NCI-H446 treated with DMSO at 0.1 percent for 48 hours (cell line): ENCODE measurements around the gene SLC6A5.
A peak's percentile ranks its signal among the peaks of the same experiment; 100 is the strongest.

Experiments
- DNase-seq: peaks from one replicate; lab custom pipeline; 2025; lab: John Stamatoyannopoulos, UW

SLC6A5 gene

DNA sequence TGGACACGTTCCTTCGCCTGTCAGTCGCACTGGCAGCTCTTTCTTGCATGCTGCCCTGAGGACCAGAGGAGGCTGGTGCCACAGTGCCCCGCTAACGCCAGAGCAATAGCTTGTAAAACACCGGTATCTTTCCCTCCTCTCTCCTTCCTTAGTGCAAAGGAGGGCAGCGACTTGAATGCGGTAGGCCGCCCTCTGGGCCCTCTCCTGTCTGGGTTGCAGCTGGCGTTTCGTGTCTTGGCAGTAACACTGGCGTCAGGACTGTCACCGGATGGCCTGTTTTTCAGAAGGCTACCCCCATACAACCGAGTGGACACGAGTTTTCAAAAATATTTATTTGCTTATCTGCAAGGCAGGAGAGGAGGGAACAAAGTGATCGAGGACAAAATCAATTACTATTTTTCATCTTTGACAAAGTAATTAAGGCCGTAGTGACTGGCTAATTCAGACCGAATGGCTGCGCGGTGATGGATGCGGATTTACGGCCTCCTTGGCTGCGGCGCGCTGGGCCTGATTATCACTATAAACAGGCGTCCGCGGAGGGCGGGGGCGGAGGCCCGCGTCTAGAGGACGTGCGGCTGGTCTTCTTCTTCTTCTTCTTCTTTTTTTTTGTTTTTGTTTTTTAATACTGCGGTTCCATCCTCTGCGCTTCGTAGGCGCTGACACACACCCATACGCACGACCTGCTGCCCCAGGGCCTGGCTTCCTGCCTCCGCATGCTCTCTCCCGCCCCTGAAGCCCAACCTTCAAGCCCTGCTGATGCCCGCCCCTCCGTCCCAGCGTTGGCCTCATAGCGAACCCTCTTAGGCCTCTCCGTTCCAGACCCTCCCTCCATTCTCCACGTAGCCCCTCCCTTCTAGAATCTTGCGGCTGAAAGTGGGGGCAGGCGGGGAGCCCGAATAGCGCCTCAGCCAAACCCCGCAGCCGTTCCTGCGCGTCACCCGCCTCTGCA is 2.9 kb upstream of the SLC6A5 start:
- DNase-seq = no peak

DNA sequence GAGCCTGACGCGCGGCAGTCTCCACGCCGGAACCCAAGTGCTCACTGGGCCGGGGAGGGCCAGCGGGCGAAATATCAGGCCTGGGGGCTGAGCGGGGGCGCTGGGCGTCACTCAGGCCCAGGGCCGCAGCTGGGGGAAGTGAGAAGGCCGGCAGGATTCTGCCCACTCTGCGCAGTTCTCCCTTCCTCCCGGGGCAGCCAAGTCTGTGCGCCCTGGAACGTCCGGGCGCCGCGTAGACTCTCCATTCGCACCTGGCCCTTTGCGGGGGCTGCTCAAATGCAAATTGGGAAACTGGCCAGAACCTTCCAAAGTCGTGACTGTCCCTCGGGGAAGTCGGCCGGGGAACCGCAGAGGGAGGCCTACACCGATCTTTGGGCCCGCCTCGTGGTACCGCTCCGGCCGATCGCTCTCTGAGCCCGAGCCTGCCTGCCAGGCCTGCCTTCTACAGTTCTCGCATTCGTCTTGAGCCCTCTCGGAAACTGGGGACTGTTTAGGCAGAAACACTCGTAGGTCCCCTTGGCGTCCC is 2.2 kb upstream of the SLC6A5 start:
- DNase-seq = no peak

DNA sequence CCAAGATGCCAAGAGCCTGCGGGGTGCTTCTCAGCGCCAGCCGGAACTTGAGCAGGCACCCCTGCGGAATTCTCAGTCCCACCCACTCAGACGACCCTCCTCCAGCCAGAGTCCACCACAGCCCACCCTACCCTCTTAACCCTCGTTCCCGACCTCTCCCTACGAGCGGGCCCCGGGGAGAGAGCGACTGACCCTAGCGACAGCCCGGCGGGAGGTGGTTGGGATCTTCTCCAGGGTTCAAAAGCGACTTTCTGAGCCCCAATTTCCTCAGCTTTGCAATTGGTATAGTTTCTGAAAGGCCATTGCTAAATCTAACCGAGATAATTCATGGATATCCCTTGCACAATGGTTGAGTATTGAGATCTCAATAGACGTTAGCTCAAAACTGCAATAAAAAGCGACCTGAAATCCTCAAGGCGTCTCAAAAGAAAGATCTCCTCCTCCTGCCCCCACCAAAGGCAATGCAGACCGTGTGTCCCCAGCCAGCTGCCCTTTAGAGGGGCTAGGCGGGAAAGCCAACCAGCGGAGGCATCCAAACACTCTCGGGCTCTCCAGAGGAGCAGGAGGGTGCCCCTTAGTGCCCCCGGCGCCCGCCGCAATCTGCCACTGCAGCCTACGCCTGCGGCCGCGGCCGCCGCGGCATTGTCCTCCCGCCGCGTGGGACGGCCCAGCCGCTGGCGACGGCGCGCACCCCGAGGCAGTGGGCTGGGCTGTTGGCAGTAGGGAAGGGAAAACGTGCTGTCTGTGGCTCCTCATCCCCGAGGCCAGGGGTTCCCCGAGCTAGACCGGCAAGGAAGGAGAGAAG is 1.5 kb upstream of the SLC6A5 start:
- DNase-seq = no peak

DNA sequence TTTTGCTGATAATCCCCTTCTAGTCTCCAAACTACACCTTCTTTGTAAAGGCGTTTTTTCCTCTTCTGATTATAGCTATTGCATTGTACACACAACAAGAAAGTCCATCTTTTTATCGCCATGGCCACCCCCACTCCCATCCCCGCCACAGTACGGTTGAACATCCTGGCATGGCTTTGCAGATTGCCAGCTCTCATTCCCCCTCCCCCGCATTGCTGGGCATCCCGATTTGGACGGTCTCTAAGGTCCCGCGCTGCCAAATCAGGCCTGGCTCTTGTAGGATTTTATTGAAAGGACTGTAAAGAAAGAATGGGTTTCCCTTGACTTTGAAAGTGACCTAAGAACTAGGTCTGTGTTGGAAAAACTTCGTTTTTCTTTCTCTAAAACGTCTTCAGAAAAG is 916 bp upstream of the SLC6A5 start:
- no peak for DNase-seq

DNA sequence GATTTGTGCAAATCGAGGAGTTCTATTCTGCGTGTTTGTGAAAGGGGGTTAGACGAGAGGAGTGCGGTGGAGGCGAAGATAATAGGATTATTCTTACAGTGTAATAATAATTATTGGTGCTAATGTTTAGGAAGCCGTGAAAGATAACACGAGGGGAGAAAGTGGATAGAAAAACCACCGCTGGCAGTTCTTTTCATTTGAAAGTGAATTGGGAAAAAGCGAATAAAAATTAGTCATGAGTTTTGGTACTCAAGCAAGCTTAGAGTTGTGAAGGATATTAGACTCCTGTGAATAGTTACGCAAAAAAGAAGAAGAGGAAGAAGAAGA is 575 bp downstream of the SLC6A5 start:
- DNase-seq = no peak

DNA sequence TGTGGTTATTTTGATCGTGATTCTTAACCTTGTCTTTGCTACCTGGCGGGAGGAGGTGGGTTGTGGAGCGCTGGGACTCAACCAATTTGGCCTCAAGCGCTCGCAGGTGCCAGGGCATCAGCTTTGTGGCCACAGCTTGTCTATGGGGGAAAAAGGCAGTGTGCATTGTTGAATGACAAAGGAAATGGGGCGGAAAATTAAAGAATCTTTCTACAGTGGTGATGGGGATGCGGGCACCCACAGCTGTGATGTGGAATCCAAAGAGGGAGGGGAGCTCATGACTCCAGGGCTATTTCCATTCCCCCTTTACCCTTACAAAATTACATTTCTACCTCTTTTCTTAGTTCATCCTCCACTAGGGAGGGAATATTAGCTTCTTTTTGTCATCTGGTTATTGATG is 1.1 kb downstream of the SLC6A5 start:
- no peak for DNase-seq

DNA sequence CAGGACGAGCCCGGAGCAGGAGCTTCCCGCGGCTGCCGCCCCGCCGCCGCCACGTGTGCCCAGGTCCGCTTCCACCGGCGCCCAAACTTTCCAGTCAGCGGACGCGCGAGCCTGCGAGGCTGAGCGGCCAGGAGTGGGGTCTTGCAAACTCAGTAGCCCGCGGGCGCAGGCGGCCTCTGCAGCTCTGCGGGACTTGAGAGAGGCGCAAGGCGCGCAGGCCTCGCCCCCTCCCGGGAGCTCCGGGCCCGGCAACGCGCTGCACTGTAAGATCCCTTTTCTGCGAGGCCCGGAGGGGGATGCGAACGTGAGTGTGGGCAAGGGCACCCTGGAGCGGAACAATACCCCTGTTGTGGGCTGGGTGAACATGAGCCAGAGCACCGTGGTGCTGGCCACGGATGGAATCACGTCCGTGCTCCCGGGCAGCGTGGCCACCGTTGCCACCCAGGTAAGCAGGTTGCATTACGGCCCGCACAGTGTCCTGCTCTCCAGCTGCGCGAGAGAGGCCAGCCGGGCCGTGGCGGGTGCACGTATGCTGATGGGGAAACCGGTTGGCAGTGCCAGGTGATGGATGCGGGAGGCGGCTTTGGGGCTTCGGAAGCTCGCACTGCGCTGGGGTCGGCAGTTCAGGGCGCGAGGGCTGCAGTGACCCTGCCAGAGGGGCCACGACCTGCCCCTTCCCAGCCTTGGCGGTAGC is 2.0 kb downstream of the SLC6A5 start:
- no peak for DNase-seq

DNA sequence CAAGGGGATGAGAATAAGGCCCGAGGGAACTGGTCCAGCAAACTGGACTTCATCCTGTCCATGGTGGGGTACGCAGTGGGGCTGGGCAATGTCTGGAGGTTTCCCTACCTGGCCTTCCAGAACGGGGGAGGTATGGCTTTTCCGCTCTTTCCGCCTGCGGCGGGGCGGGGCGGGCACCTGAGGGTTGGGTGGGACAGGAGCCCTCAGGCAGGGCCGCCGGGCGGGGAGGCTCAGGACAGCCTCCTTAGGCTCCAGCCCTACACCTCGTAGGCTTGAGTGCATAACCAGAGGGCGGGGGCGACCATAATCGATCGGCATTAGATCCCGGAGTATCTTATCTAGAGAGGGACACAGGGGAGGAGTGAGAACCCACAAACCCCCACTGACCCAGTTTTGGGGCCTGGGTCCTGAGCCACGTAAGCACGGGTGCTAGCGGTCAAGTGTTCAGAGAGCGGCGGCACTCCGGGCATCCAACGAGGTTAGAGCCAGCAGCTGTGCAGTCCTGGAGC is 4.9 kb downstream of the SLC6A5 start:
- no peak for DNase-seq

DNA sequence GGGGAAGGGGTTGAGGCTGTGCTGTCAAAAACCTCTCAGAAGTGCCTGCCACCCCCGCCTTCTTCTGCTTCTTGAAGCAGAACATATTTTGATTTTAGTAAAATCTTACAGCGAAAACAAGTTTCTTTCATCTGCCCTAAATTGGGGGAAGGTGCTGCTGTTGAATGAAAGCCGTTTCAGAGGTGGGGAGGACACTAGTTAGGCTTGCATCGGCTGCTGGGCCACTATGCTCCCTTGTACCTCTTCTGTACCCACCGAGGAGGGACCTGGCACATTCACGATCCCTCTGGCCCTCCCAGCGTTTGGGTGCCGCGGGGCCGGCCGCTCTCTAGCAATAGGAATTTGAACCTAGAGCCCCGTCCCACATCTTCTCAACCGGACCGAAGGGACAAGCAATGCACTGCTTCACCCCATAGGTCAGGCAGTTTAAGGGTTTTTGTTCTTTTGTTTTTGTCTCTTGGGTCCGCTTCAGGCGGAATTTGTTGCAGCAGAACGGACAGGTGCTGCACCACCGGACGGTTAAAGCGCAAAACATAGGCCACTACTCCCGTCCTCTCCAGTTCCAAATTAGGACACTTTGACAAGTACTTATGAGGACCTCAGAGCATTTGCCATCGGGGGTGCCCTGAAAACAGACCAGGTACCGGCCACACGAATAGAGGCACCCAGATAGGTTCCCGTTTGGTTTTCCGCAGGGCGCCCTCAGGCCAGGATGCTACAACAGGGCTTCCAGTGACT is 5.6 kb downstream of the SLC6A5 start:
- DNase-seq = no peak

DNA sequence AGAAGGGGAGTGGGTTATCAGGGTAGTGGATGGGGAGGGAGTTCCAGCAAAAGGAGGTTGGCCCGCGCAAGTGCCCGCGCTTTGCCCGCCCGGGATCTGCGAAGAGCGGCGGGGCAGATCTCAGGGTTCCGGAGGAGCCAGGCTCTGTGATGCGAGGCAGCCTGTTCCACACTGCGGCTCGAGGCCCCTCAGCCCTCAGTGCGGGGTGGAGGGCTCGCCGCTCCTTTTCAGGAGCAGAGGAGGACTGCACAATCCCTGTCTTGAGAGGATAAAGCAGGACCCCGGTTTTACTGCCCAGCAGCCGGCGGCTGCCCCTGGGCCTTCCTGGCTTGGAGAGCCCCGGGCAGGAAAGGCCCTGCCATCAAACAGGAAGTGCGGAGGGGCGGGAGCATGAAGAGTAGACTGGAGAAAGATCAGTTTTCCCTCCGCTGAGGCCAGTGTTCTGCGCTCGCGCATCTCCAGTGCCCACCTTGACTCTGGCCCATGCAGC is 6.2 kb downstream of the SLC6A5 start:
- DNase-seq = no peak

DNA sequence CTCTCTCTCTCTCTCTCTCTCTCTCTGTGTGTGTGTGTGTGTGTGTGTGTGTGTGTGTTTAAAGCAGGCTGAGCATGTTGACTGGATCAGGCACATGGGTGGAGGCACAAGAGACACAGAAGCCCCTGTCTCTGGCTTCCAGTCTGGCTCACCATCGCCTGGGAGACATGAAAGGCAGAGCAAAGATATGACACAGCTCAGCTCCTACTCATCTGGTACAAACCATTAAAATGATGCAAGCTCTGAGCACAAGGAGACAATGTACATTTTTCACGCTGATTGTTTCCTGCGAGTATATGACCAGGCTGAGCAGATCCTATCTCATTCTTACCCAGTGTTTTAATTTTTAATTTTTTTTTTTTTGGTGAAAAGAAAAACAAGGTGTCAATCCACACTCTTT is 9.5 kb downstream of the SLC6A5 start:
- DNase-seq = no peak

DNA sequence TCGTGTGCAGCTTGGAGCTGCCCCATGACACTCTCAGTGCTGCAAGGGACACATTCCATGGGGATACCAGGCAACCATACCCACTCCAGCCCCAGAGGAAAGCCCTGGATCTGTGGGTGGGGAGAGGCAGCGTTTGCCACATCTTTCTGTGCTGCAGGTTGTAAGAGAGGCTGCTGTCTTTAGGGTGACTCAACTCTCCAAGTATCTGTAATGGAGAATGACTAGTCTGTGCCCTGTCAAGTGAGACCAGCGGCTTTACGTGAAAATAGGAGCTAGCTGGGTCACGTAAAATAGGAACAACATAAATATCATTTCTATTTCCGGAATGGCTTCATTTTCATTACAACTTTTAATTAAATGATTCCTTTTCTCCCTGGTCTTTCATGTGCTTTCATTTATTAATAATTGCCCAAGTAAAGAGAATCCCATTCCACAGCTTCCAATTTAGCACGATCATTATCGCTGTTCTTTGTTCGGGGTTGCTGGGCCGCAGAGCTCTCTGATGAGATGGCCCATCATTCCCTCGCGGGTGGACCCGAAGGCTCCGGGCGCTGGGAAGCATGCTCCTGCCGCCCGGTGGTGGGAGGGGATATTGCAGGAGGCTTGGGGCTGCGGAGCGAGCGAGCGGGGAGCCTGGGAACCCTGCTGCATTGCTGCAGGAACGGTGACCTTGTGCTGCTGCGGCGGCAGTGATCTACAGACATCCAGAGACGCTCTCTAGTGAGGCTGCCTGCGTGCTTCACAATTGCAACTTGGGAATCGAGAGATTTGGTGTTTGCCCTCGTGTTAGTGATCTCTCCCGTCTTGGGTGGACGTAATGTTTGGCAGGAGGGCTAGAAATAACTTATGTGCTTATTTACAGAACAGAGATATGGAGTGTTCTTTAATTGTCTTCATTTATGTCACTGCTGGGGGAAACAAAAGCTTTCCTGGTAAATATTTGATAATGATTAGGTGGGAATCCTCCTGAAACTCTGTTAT is 10.6 kb downstream of the SLC6A5 start:
- DNase-seq = peak; percentile 52

DNA sequence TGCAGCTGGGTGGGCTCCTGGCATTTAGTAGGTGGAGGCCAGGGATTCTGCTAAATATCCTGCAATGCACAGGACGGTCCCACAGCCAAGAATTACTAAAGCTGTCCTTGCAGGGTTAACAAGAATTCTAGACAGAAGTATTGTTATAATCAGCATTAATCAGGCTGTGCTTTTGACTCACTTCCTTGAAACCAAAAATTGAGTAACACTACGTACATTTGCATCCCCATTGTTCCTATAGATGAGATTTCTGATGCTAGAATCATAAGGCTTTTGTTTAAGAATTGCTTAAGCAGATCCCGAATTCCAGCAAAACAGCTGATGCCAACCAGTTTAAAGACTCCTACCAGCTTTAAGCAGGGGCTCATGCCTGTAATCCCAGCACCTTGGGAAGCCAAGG is 11.4 kb downstream of the SLC6A5 start:
- DNase-seq = no peak

DNA sequence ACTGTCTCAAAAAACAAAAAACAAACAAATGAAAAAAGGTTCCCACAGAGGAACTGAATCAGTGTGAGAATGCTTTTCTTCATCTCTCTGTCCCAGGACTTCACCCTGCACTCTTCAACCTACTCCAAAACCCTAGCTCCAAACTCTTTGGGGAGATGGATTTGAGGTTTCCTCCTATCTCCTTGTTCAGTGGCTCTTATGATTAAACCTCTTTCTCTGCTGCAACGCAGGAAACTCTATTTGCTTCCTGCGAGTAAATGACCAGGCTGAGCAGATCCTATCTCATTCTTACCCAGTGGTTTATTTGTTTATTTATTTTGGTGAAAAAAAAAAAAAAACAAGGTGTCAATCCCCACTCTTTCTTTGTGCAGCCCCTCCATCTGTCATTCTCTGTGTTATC is 12.0 kb downstream of the SLC6A5 start:
- DNase-seq = no peak

DNA sequence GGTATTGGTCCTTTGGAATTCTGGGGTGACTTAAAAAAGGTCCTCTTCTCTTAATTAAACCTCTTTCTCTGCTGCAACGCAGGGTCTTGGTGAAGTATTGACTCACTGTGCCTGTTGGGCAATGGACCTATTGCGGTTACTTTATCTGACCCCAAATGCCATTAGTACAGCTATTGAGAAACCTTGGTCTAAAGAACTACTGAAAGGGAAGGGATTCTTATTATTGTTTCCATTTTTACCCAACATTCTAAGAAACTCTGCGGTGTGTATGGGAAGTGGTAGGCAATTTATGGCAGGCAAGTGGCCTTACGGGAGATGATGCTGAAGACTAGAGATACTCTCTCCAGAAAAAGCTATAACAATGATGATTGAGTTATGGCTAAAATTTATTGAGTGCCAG is 12.5 kb downstream of the SLC6A5 start:
- DNase-seq = no peak

DNA sequence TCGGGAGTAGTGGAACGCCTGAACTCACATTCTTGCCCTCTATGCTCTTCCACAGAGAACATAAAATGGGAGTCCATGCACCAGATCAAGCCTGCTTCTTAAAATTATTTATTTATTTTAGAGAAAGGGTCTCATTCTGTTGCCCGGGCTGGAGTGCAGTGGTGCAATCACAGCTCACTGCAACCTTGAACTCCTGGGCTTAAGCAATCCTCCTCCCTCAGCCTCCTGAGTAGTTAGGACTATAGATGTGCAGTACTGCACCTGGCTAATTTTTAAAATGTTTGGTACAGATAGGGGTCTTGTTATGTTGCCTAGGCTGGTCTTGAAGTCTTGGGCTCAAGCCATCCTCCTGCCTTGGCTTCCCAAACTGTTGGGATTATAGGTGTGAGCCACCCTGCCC is 13.0 kb downstream of the SLC6A5 start:
- DNase-seq = no peak

DNA sequence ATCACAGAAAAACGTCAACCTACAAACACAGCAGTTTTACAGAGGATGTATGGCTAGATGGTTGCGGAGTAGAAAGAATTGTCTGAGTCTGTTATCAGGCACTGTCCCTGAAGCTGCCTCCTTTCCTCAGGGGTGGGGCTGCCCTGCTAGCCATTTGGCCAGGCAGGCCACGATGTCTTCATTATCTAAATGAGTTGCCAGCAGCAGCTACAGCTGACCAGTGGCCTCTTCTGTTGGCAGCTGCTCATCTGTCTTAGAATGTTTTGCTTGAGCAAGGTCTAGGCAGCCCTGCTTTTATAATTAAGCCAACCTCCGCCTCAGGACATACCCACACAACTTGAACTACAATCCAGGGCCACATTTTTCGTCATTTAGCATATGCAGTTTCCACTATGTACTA is 17.5 kb downstream of the SLC6A5 start:
- DNase-seq = no peak

DNA sequence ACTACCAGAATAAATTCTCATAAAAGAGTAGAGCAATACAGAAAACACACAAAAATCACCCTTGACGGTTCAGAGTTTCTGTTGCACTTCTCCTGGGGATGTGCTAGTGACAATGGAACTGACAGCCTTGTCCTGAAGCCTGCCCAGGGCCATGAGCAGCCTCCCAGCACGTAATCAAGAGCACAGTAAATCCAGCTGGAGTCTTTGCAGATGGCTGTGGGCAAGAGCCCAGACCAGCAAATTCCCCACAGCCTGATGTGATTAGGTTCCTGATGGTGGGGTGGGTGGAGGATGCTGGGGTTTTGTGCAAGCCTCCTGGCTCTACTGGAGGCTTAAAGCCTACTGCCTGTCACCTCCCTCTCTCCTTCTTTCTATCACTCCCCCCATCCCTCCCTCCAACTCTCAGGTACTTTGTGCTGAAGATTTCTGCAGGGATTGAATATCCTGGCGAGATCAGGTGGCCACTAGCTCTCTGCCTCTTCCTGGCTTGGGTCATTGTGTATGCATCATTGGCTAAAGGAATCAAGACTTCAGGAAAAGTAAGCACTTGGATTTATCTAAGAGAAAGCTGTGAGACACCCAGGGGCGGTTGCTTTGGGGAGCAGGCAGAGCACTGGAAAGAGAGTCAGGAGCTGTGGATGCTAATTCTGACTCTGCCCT is 18.1 kb downstream of the SLC6A5 start:
- peak; percentile 30 for DNase-seq

DNA sequence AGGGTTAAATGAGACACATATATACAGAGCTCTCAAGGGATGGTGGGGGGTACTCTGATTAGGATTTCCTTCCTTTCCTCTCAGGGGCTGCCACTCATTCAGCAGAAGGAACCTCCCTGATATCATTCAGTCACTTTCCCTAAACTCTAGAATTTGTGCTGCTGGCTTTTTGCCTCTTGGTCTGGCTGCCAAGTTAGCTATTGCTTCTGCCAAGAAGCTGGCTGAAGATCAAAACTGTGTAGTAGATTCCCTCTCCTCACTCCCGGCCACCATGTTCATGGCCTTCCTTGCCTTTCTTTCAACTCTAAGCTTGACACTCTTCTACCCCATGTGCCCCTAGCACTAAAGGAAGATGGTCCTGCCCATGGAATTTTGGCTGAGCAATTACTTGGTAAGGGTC is 18.7 kb downstream of the SLC6A5 start:
- DNase-seq = peak; percentile 81

DNA sequence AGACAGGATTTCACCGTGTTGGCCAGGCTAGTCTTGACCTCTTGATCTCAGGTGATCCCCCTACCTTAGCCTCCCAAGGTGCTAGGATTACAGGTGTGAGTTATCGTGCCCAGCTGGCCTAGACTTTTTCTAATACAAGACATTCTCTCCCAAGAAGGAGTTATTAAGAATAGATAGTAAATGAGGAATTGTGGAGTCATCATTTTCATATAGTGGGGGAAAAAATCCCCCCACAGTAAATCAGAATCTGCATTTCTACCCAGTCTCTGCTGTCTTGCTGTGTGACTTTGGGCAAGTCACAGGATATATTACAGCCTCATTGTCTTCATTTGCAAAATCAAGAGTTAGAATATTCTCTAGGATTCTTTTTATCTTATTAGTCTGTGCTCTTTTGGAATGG is 21.6 kb downstream of the SLC6A5 start:
- DNase-seq = no peak
